Measurements from ENCODE around the gene DNAI7. TPM values are rescaled to one million over a fixed set of nuclear protein-coding genes. Genes with fewer than 3 reads are reported as not detected.
A peak's percentile ranks its signal among the peaks of the same experiment; 100 is the strongest.

The DNAI7 gene
- total RNA-seq, 1 donor from 2014 or later = not detected

GRCh38 chr12:25102402-25102801 is 92.6 kb downstream of the DNAI7 start:
- DNase-seq (ENCODE audit: extremely low read depth, low read depth, low spot score) = no peak

- DNase-seq (ENCODE audit: extremely low read depth, low read depth, low spot score) = no peak
These were observed 93.9 kb downstream of the DNAI7 start for GRCh38 chr12:25101092-25101445.

- DNase-seq (ENCODE audit: extremely low read depth, low read depth, low spot score) = no peak
These were observed 94.5 kb downstream of the DNAI7 start for GRCh38 chr12:25100194-25101091.

GRCh38 chr12:25099010-25099409 is 96.0 kb downstream of the DNAI7 start:
- DNase-seq (ENCODE audit: extremely low read depth, low read depth, low spot score) = no peak

- DNase-seq (ENCODE audit: extremely low read depth, low read depth, low spot score) = no peak
These were observed 105.2 kb downstream of the DNAI7 start for GRCh38 chr12:25089738-25090137.

- no peak for DNase-seq (ENCODE audit: extremely low read depth, low read depth, low spot score)
These were observed 107.4 kb downstream of the DNAI7 start for GRCh38 chr12:25087596-25087995.

- no peak for DNase-seq (ENCODE audit: extremely low read depth, low read depth, low spot score)
These were observed 110.1 kb downstream of the DNAI7 start for GRCh38 chr12:25084816-25085215.

GRCh38 chr12:25083211-25083610 is 111.7 kb downstream of the DNAI7 start:
- DNase-seq (ENCODE audit: extremely low read depth, low read depth, low spot score) = peak; percentile 52

- no peak for DNase-seq (ENCODE audit: extremely low read depth, low read depth, low spot score)
These were observed 112.3 kb downstream of the DNAI7 start for GRCh38 chr12:25082628-25083027.

- no peak for DNase-seq (ENCODE audit: extremely low read depth, low read depth, low spot score)
These were observed 115.6 kb downstream of the DNAI7 start for GRCh38 chr12:25079393-25079792.

- no peak for DNase-seq (ENCODE audit: extremely low read depth, low read depth, low spot score)
These were observed 120.0 kb downstream of the DNAI7 start for GRCh38 chr12:25074954-25075353.

- no peak for DNase-seq (ENCODE audit: extremely low read depth, low read depth, low spot score)
These were observed 120.8 kb downstream of the DNAI7 start for GRCh38 chr12:25074113-25074512.

GRCh38 chr12:25072906-25073650 is 121.9 kb downstream of the DNAI7 start:
- DNase-seq (ENCODE audit: extremely low read depth, low read depth, low spot score) = no peak

- no peak for DNase-seq (ENCODE audit: extremely low read depth, low read depth, low spot score)
These were observed 123.6 kb downstream of the DNAI7 start for GRCh38 chr12:25071366-25071765.

GRCh38 chr12:25069224-25069623 is 125.7 kb downstream of the DNAI7 start:
- no peak for DNase-seq (ENCODE audit: extremely low read depth, low read depth, low spot score)

GRCh38 chr12:25065035-25065434 is 129.9 kb downstream of the DNAI7 start:
- no peak for DNase-seq (ENCODE audit: extremely low read depth, low read depth, low spot score)

GRCh38 chr12:25063873-25064628 is 130.9 kb downstream of the DNAI7 start:
- no peak for DNase-seq (ENCODE audit: extremely low read depth, low read depth, low spot score)

GRCh38 chr12:25058658-25059058 is 136.3 kb downstream of the DNAI7 start:
- no peak for DNase-seq (ENCODE audit: extremely low read depth, low read depth, low spot score)
